ENCODE data around the gene RIC8B.

RIC8B gene

DNA sequence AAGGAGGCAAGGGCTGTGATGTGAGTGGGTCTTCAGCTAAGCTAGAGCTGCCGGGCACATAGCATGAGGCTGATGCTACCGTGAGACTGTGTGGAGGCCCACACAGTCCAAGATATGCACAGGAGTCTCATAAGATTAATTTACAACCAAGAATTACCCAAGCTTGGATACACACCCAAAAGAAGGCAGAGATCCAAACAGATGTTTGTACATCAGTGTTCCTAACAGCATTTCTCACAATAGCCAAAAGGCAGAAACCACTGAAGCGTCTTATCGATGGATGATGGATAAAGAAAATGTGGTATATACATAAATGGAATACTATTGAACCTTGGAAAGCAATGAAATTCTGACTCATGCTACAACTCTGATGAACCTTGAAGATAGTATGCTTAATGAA, 40.8 kb upstream of the RIC8B start:
- no peaks in the 10 kb centered on the region for H3K36me3 ChIP-seq (ENCODE audit: control insufficient read depth, insufficient read depth, low read length)
- H3K9me3 ChIP-seq (ENCODE audit: control insufficient read depth, low read length), result no peaks in the 10 kb centered on the region
- no peak overlapping the region for H2AFZ ChIP-seq
- H3K4me1 ChIP-seq, result no peaks in the 10 kb centered on the region
- TF ChIP-seq, protein P1, sequence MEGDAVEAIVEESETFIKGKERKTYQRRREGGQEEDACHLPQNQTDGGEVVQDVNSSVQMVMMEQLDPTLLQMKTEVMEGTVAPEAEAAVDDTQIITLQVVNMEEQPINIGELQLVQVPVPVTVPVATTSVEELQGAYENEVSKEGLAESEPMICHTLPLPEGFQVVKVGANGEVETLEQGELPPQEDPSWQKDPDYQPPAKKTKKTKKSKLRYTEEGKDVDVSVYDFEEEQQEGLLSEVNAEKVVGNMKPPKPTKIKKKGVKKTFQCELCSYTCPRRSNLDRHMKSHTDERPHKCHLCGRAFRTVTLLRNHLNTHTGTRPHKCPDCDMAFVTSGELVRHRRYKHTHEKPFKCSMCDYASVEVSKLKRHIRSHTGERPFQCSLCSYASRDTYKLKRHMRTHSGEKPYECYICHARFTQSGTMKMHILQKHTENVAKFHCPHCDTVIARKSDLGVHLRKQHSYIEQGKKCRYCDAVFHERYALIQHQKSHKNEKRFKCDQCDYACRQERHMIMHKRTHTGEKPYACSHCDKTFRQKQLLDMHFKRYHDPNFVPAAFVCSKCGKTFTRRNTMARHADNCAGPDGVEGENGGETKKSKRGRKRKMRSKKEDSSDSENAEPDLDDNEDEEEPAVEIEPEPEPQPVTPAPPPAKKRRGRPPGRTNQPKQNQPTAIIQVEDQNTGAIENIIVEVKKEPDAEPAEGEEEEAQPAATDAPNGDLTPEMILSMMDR (IDR thresholded peaks at IDR 0.05), result no peak
- no peak overlapping the region for H3K4me2 ChIP-seq (ENCODE audit: low read length)
- H3K79me2 ChIP-seq, result no peaks in the 10 kb centered on the region
- H3K9ac ChIP-seq, result no peak overlapping the region
- H3K27ac ChIP-seq, result no peak overlapping the region
- no peak overlapping the region for H3K4me3 ChIP-seq (ENCODE audit: low read depth, low read length)
- H3K27me3 ChIP-seq (ENCODE audit: control insufficient read depth, insufficient read depth, low read length), result no peaks in the 10 kb centered on the region

DNA sequence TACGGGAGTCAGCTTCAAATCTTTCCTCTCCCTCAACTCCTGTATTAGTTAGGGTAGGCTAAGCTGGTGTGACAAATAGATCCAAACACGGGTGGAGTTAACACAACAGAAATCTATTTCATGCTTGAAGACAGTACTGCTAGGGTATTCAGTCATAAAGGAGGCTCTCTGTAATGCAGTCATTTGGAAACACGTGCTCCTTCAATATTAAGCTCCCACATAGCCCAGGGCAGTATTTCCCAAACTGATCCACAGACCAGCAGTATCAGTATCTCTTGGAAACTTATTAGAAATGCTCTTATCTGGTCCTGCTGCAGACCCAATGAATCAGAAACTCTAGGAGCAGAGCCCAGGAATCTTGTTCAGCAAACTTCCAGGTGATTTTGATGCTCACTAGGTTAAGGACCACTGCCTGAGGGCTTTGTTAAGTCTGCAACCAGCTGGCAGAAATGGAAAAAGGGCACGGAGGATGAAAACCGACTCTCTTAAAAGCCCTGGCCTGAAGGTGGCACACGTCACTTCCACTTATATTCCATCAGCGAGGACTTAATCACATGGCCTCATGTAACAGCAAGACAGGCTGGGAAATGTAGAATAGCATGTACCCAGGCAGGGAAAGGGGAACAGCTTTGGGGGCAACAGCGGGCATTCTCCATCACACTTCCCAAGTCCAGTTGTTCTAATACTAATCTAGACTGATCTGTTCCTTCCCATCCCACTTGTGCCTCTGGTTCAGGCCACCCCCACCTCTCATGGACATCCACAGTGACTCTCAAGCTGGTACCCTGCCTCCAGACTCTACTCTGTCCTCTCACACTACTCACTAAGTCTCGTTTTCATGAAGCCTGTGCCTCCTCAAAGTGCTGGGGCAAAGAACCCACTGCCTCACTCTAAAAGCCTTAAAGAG, 38.2 kb upstream of the RIC8B start:
- Histone ChIP-seq H3K27ac (no peak overlapping the region), H3K4me1 (no peaks in the 10 kb centered on the region), H3K36me3 (ENCODE audit: control insufficient read depth, insufficient read depth, low read length) (no peaks in the 10 kb centered on the region), H3K9ac (no peak overlapping the region), H3K4me3 (ENCODE audit: low read depth, low read length) (no peak overlapping the region), H3K4me2 (ENCODE audit: low read length) (no peak overlapping the region), H3K79me2 (no peaks in the 10 kb centered on the region), H3K9me3 (ENCODE audit: control insufficient read depth, low read length) (no peaks in the 10 kb centered on the region), H2AFZ (peak overlapping the region; percentile 56), H3K27me3 (ENCODE audit: control insufficient read depth, insufficient read depth, low read length) (no peaks in the 10 kb centered on the region)
- TF ChIP-seq, protein P1 (IDR thresholded peaks at IDR 0.05), result peak; percentile 64

DNA sequence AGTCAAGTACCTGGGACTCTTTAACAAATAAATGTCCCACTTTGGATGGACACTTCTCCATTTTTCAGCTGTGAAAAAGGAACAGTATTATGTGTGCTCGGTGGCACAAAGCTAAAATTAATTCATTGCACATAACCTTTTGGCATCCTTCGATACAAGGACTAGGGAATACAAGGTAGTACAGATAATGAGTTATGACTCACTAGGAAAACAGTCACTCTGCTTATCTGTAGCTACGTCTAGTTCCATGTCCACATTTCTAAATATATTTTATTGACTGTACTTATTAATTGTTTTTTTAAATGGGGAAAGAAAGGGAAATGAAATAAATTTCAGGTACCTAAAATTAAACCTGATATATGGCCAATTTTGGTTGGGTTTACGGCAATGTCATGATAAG, 35.2 kb upstream of the RIC8B start:
- Histone ChIP-seq H3K27me3 (ENCODE audit: control insufficient read depth, insufficient read depth, low read length) (no peaks in the 10 kb centered on the region), H3K4me1 (no peaks in the 10 kb centered on the region), H3K36me3 (ENCODE audit: control insufficient read depth, insufficient read depth, low read length) (no peaks in the 10 kb centered on the region), H3K9ac (no peak overlapping the region), H2AFZ (no peak overlapping the region), H3K9me3 (ENCODE audit: control insufficient read depth, low read length) (no peaks in the 10 kb centered on the region), H3K27ac (no peak overlapping the region), H3K79me2 (no peaks in the 10 kb centered on the region), H3K4me2 (ENCODE audit: low read length) (no peak overlapping the region), H3K4me3 (ENCODE audit: low read depth, low read length) (no peak overlapping the region)
- TF ChIP-seq, protein P1 (IDR thresholded peaks at IDR 0.05), result no peak

DNA sequence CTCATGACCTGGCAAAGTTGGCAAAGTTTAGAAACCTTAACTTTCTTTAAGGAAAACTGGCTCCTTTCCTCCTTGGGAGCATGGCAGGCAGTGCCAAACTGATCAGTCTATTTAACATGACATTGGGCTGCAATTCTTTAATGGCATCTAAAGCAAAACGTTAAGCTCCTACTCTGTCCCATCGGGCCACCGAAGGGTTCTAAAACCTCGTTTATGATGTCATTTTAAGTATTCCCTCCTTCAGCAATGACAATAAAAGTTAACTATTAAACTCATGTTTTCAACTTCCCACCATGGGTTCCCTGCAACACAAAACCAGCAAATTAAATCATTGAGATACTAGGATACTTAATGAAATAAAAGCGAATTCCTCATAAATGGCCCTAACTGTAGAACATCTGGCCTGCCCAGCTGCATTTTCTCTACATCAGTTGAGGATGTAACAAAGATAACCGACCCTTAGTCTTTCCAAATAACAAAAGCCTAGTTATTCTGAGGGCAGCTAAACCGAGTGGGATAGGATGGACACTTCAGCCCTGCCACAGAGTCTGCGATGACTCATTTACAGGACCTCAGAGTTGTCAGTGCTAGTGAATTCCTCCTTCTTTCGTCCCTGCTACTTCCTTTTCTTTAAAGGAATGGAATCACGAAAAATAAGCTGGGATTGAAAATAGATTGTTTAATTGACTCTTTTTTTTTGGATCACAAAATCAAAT, 34.5 kb upstream of the RIC8B start:
- Histone ChIP-seq H3K79me2 (no peaks in the 10 kb centered on the region), H3K9me3 (ENCODE audit: control insufficient read depth, low read length) (no peaks in the 10 kb centered on the region), H3K27me3 (ENCODE audit: control insufficient read depth, insufficient read depth, low read length) (no peaks in the 10 kb centered on the region), H3K27ac (no peak overlapping the region), H3K4me2 (ENCODE audit: low read length) (no peak overlapping the region), H3K4me1 (no peaks in the 10 kb centered on the region), H3K36me3 (ENCODE audit: control insufficient read depth, insufficient read depth, low read length) (no peaks in the 10 kb centered on the region), H2AFZ (no peak overlapping the region), H3K9ac (no peak overlapping the region), H3K4me3 (ENCODE audit: low read depth, low read length) (no peak overlapping the region)
- TF ChIP-seq, protein P1 (IDR thresholded peaks at IDR 0.05), result no peak

Measured in parathyroid adenoma (tissue), 2 donors.